Measurements from ENCODE around the gene LRRK2.

The LRRK2 gene

DNA sequence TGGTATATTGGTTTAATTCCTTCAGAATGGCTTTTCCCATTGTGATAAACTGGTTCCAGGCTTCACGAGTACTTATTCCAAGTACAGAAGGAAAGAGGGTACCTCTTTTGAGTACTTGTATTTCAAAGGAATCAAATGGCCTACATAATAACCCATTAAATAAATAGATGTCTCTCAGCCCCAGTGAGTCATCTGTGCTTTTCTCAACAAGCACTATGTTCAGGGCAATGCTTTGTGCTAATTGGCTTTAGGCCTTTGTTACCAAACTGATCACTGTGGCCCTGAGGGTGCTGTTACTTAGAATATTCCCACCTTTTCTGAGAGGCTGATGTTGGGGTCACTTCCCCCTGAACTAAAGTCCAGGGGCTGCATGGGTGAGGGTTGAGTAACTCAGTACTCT, 107.1 kb downstream of the LRRK2 start:
- DNase-seq (ENCODE audit: low read depth in 1 of 2, low spot score in 1 of 2): no peak
- H3K27ac ChIP-seq (replicated peaks): no peak overlapping the region
- no peaks in the 10 kb centered on the region for H3K27me3 ChIP-seq (ENCODE audit: insufficient read depth, poor library complexity, severe bottlenecking)
- TF ChIP-seq POLR2AphosphoS5 (IDR thresholded peaks at IDR 0.05; ENCODE audit: low read depth) (no peak), GABPA (IDR thresholded peaks at IDR 0.05; ENCODE audit: low read depth) (no peak), SPI1 (IDR thresholded peaks at IDR 0.05; ENCODE audit: borderline replicate concordance, low read depth) (no peak), CTCF (IDR thresholded peaks at IDR 0.05; ENCODE audit: insufficient read depth, low read length) (no peak)
- TF ChIP-seq, protein P1, sequence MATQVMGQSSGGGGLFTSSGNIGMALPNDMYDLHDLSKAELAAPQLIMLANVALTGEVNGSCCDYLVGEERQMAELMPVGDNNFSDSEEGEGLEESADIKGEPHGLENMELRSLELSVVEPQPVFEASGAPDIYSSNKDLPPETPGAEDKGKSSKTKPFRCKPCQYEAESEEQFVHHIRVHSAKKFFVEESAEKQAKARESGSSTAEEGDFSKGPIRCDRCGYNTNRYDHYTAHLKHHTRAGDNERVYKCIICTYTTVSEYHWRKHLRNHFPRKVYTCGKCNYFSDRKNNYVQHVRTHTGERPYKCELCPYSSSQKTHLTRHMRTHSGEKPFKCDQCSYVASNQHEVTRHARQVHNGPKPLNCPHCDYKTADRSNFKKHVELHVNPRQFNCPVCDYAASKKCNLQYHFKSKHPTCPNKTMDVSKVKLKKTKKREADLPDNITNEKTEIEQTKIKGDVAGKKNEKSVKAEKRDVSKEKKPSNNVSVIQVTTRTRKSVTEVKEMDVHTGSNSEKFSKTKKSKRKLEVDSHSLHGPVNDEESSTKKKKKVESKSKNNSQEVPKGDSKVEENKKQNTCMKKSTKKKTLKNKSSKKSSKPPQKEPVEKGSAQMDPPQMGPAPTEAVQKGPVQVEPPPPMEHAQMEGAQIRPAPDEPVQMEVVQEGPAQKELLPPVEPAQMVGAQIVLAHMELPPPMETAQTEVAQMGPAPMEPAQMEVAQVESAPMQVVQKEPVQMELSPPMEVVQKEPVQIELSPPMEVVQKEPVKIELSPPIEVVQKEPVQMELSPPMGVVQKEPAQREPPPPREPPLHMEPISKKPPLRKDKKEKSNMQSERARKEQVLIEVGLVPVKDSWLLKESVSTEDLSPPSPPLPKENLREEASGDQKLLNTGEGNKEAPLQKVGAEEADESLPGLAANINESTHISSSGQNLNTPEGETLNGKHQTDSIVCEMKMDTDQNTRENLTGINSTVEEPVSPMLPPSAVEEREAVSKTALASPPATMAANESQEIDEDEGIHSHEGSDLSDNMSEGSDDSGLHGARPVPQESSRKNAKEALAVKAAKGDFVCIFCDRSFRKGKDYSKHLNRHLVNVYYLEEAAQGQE (IDR thresholded peaks at IDR 0.05; ENCODE audit: insufficient replicate concordance, low read depth): no peak
- H3K4me3 ChIP-seq (replicated peaks; ENCODE audit: insufficient read depth, low read length): no peak overlapping the region

DNA sequence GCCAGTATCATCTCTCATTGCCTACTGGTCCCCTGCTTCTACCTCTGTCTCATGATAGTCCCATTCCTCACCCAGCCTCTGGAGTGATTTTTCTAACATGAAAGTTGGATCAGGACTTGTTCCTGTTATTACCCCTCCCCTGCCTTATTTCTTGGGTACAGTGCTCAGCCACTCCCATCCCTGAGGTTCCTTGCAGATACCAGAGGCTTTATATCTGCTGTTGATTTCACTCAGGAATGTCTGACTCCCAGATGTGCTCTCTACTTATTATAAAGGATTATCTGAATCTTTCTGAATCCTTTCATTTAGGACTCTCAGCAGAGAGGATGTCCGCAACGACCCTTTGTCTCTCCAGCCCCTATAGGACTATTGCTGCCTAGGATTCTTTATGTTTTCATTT, 111.2 kb downstream of the LRRK2 start:
- TF ChIP-seq POLR2AphosphoS5 (IDR thresholded peaks at IDR 0.05; ENCODE audit: low read depth) (no peak), CTCF (IDR thresholded peaks at IDR 0.05; ENCODE audit: insufficient read depth, low read length) (no peak), SPI1 (IDR thresholded peaks at IDR 0.05; ENCODE audit: borderline replicate concordance, low read depth) (no peak), GABPA (IDR thresholded peaks at IDR 0.05; ENCODE audit: low read depth) (no peak)
- TF ChIP-seq, protein P1 (IDR thresholded peaks at IDR 0.05; ENCODE audit: insufficient replicate concordance, low read depth): no peak
- H3K27ac ChIP-seq (replicated peaks): no peak overlapping the region
- no peak overlapping the region for H3K4me3 ChIP-seq (replicated peaks; ENCODE audit: insufficient read depth, low read length)
- H3K27me3 ChIP-seq (ENCODE audit: insufficient read depth, poor library complexity, severe bottlenecking): no peaks in the 10 kb centered on the region
- no peak for DNase-seq (ENCODE audit: low read depth in 1 of 2, low spot score in 1 of 2)

DNA sequence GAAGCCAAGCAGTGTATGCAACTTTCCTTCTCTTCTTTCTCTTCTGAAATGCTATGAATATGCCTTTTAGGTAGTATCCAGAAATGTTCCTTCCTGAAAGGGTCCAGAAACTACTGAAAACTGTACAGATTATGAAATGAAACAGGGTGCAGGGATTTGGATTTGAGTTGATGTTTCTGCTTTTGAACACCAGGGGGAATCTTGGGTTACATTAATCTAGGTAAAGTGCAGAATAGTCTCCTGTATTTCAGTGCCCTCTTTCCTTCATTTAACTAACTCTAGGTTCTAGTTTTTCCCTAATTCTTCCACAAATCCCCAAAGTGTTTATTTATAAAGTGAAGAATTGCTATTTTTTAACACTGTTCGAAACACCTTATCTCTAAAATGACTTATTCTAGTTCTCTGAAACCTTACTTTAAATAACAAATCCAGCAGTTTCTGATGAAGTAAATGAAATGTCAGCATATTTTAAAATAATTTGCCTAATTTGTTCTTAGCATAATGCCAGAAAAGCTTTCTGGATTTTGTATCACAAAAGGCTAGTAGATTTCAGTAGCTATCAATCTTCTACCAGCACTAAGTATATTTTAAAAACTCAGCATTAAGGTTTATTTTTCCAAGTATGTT, 111.9 kb downstream of the LRRK2 start:
- TF ChIP-seq, protein P1 (IDR thresholded peaks at IDR 0.05; ENCODE audit: insufficient replicate concordance, low read depth): no peak
- TF ChIP-seq CTCF (IDR thresholded peaks at IDR 0.05; ENCODE audit: insufficient read depth, low read length) (peak; percentile 23), GABPA (IDR thresholded peaks at IDR 0.05; ENCODE audit: low read depth) (no peak)
- DNase-seq (ENCODE audit: low read depth in 1 of 2, low spot score in 1 of 2): no peak
- Histone ChIP-seq H3K27ac (replicated peaks) (no peak overlapping the region), H3K27me3 (ENCODE audit: insufficient read depth, poor library complexity, severe bottlenecking) (no peaks in the 10 kb centered on the region), H3K4me3 (replicated peaks; ENCODE audit: insufficient read depth, low read length) (no peak overlapping the region)

All from HL-60 (cell line).